Stimulated activated CD8-positive, alpha-beta memory T cell treated with anti-CD3 and anti-CD28 coated beads, Interleukin-15, amount 100 ng/mL, for 24 hours (primary cell): ENCODE data around the gene OR8G1.
"Not testable (repeated sequence)": the region's sequence is repeated elsewhere in the genome, so short reads cannot be mapped to it uniquely, and the experiment has no call there.

Source experiments
- DNase-seq: peaks from one replicate; pipeline ENCODE4 v3.0.0-alpha.2; 2020; ENCODE audit warnings: low read depth

The OR8G1 gene

GRCh38 chr11:124238512-124238911 is 2.4 kb upstream of the OR8G1 start:
- no peak for DNase-seq

GRCh38 chr11:124249869-124250268 is 9.0 kb downstream of the OR8G1 start:
- DNase-seq: not testable (repeated sequence)

- no peak for DNase-seq
Observed at GRCh38 chr11:124256076-124256475, 15.2 kb downstream of the OR8G1 start, which contains the start of gene OR8G5. TSS of gene OR8G5 (plus strand) at chr11:124256376. CDS start at chr11:124264932, 8,556 bp downstream.

- not testable (repeated sequence) for DNase-seq
Observed at GRCh38 chr11:124265041-124265440, 24.1 kb downstream of the OR8G1 start.

- DNase-seq: not testable (repeated sequence)
Observed at GRCh38 chr11:124270886-124271285, 30.0 kb downstream of the OR8G1 start.

- DNase-seq: no peak
Observed at GRCh38 chr11:124274000-124274399, 33.1 kb downstream of the OR8G1 start.

- DNase-seq: no peak
Observed at GRCh38 chr11:124276081-124276480, 35.2 kb downstream of the OR8G1 start.

- no peak for DNase-seq
Observed at GRCh38 chr11:124277207-124277606, 36.3 kb downstream of the OR8G1 start.

GRCh38 chr11:124277804-124278203 is 36.9 kb downstream of the OR8G1 start:
- DNase-seq: no peak

- DNase-seq: no peak
Observed at GRCh38 chr11:124278261-124278660, 37.4 kb downstream of the OR8G1 start.

GRCh38 chr11:124285610-124286344 is 44.9 kb downstream of the OR8G1 start:
- no peak for DNase-seq

- no peak for DNase-seq
Observed at GRCh38 chr11:124294687-124295086, 53.8 kb downstream of the OR8G1 start.

GRCh38 chr11:124296016-124296415 is 55.1 kb downstream of the OR8G1 start:
- DNase-seq: no peak

- no peak for DNase-seq
Observed at GRCh38 chr11:124297921-124298320, 57.0 kb downstream of the OR8G1 start.

GRCh38 chr11:124301548-124301947 is 60.7 kb downstream of the OR8G1 start:
- DNase-seq: no peak

GRCh38 chr11:124302347-124303125 is 61.6 kb downstream of the OR8G1 start:
- DNase-seq: no peak
